Activated CD8-positive, alpha-beta memory T cell treated with anti-CD3 and anti-CD28 coated beads for 4 hours (primary cell): ENCODE results near the gene FAM222B.
"Not testable (repeated sequence)": the region's sequence is repeated elsewhere in the genome, so short reads cannot be mapped to it uniquely, and the experiment has no call there.

Experiments
- DNase-seq, 2 donors: peaks; one replicate each; pipeline ENCODE4 v3.0.0-alpha.2; 2020; ENCODE audit warnings: low read depth in 2 of 2

FAM222B gene

GRCh38 chr17:28841901-28842281 is 699 bp downstream of the FAM222B start:
- DNase-seq, result no peak

DNA sequence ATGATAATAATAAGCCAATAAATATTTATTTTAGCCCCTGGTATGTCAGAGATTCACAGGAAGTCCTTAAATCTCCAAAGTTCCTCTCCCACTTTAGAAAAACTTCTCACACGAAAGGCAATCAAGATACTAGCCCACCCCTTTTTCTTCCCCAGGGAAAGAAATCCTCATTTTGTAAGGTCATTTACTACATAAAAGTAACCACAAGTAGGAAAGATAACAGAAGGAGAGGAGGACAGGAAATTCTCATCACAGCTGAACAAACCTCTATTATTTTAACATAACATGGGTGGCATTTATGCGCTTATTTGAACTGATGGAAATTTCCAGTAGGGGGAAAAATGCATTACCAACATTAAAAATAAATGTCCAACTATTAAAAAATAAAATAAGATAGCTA is 3.4 kb downstream of the FAM222B start:
- no peak for DNase-seq

- not testable (repeated sequence) for DNase-seq
Measured at GRCh38 chr17:28836541-28836940, 6.0 kb downstream of the FAM222B start.

GRCh38 chr17:28834420-28834819 is 8.2 kb downstream of the FAM222B start:
- no peak for DNase-seq

DNA sequence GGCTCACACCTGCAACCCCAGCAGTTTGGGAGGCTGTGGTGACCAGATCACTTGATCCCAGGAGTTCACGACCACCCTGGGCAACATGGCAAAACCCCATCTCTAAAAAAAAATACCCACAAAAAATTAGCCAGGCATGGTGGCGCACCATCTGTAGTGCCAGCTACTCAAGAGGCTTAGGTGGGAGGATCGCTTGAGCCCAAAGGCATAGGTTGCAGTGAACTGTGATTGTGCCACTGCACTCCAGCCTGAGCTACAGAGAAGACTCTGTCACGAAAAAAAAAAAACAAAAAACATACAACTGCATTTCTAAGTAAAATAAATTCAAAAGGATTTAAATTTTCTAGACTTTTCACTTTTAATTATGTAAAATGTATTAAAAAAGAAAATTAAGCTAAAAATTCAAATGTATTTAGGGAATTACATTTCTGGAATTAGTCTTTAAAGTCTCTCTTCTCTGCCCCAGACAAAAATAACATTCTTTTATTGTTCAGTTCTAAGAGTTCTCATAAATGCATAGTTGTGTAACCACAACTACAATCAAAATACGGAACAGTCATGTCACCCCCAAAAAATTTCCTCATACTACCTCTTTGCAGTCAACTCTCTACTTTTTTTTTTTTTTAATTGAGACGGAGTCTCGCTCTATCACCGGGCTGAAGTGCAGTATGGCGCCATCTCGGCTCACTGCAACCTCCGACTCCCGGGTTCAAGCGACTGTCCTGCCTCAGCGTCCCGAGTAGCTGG is 14.1 kb downstream of the FAM222B start:
- no peak for DNase-seq

- no peak for DNase-seq
Measured at GRCh38 chr17:28827672-28828071, 14.9 kb downstream of the FAM222B start.

- DNase-seq, result no peak
Measured at GRCh38 chr17:28819582-28819981, 23.0 kb downstream of the FAM222B start.

DNA sequence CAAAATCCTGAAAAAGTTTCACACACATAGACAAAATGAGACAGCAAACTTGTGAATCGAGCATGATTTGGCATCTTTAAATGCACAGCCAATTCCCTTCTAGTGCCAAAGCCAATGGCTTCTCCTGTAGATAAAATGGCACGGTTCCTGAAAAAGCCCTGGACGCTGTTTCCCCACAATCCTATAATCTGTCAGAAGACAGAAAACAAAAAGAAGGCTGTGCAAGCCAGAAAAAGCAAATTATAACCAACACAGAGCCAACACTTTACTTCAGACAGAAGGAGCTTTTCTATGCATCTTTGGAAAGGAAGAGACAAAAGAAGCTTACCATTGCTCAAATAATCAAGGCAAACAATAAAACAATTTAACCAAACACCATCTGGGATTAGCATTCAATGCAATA is 23.8 kb downstream of the FAM222B start:
- DNase-seq, result no peak

DNA sequence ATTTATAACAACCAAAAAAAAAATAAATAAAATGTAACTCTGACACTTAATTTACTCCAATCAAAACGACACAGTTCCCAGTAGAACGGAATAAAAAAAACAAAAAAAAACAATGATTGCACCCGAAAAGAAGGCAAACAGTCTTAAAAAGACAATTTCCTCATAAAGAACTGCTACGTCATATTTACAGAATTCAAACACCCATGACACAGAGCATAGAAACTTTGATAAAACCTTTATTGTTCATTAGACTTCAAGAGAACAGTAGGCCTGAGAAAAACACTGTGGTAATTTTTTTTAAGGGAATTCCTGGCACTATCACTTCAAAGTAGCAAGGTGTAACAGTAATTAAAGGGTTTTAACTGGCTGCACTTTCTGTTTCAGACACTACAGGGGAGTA is 26.1 kb downstream of the FAM222B start:
- no peak for DNase-seq

DNA sequence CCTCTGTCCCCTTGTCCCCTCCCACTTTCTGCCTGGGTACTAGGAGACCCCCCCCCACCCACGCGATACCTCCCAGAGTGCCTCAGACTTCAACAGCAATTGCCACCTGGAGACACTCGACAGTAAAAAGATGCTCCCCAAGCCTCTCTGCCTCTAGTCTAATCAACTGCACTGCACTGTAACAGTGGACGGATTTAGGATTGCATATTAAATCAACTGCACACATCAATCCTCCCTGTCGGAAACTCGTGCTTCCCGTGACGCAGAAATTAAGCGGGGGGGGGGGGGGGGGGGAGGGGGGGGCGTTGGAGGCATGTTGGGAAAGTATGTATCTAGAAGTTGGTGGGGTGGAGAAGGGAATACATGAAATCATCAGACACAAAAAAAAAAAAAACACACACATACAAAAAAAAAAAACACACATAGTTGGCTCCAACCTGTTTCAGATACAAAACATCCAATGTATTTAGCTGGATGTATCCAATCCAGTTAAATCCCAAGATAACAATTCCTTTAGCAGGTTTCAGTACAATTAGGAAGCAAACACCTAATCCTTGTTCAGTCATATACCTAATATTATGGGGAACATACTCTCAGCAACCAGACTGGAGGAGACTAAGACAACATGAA is 29.7 kb downstream of the FAM222B start:
- DNase-seq, result no peak

- peak; percentile 91 for DNase-seq
Measured at GRCh38 chr17:28812091-28812747, 30.4 kb downstream of the FAM222B start.

DNA sequence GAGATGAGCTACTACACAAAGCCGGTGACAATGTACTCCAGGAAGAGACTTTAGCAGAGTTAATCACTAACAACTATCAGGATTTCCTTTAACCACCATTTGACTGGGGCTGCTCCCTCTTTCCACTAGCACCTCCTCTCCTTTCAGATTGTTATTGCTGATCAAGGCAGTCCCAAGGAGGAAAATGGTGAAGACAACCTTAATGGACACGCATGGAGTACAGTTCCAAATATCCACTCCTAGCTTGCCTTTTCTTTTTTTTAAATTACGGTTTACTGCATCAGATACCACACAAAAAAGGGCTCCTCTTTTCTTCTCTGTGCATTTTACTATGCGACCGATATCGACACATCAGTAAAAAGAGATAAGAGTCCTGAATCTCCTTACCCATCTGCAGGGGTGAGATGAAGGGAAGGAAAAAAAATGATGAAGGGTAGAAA is 30.9 kb downstream of the FAM222B start:
- no peak for DNase-seq

DNA sequence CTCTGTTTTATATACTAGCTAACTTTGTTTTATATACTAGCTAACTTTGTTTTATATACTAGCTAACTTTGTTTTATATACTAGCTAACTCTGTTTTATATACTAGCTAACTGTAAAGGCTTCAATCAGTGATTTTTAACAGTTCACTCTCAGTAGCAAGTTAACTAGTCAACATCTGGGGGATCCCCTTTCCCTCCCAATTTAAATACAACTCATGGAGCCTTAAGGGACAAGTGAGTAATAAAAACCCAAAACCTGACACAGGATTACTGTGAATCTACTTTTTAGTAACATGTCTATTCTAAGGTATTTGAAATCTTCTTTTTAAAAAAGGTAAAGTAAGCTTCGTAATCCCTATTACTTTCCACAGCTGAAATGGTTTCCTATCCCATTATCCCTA is 32.2 kb downstream of the FAM222B start:
- DNase-seq, result no peak

- DNase-seq, result no peak
Measured at GRCh38 chr17:28807925-28808634, 34.5 kb downstream of the FAM222B start.

DNA sequence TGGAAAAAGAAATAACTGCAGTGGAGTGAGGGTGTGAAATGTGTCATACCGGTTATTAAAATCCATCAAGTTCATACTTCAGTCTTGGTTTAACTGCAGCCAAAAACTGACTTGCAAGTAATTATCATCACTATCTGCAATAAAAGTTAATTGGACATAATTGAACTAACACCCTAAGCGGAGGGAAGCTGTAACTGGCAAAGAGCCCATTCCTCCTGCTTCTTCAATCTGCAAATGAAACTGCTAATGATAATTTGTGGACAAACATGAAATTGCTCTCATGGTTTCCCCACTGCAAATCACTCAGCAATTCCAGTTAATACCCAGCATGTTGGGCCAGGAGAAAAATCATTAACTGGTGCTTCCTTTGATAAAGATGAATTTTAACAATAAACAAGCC is 46.5 kb downstream of the FAM222B start:
- no peak for DNase-seq

- not testable (repeated sequence) for DNase-seq
Measured at GRCh38 chr17:28794846-28795441, 47.6 kb downstream of the FAM222B start.

GRCh38 chr17:28792877-28793661 is 49.5 kb downstream of the FAM222B start:
- no peak for DNase-seq

DNA sequence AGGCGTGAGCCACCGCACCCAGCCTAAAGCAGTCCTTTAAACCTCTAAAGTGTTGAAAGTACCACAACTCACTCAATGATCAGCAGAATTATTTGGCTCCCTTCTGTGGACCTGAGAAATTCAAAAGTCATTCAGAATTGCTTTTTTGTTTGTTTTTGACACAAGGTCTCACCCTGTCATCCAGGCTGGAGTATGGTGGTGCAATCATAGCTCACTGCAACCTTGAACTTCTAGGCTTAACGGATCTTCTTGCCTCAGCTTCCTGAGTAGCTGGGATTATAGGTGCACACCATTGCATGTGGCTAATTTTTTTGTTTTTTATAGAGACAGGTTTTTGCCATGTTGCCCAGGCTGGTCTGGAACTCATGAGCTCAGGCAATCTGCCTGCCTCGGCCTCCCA is 54.5 kb downstream of the FAM222B start:
- no peak for DNase-seq

GRCh38 chr17:28783161-28783560 is 59.4 kb downstream of the FAM222B start:
- DNase-seq, result no peak

- not testable (repeated sequence) for DNase-seq
Measured at GRCh38 chr17:28779601-28780000, 63.0 kb downstream of the FAM222B start.

GRCh38 chr17:28777178-28777577 is 65.4 kb downstream of the FAM222B start:
- DNase-seq, result no peak
